Astrocyte of the cerebellum (primary cell): Measurements from ENCODE around the gene CCNI.

Experiments
- DNase-seq: peaks from one replicate; pipeline ENCODE4 v3.0.0-alpha.2; 2011; ENCODE audit warnings: low read depth
- H3K4me3 ChIP-seq: 2 replicates; pipeline ENCODE4 v1.5.1; 2011; ENCODE audit warnings: mild to moderate bottlenecking, low read depth, low read length, moderate library complexity
- CTCF ChIP-seq: IDR thresholded peaks from 2 replicates; pipeline ENCODE4 v1.5.1; 2012; ENCODE audit warnings: low read length, low read depth, moderate library complexity, mild to moderate bottlenecking; ENCODE audit errors: missing control alignments
- in situ Hi-C: cut with HindIII; loops from 2 replicates; pipeline ENCODE4 v1.10.0; 2017; ENCODE audit warnings: low sequenced_read_pairs

The CCNI gene

GRCh38 chr4:77117721-77118120 lies 41.9 kb upstream of the CCNI start:
- no peak for TF ChIP-seq CTCF
- no peak overlapping the region for H3K4me3 ChIP-seq
- in situ Hi-C loops: no loop called here
- DNase-seq: no peak

GRCh38 chr4:77113069-77113468 lies 37.3 kb upstream of the CCNI start:
- in situ Hi-C loops: no loop called here
- no peak for TF ChIP-seq CTCF
- no peak for DNase-seq
- no peak overlapping the region for H3K4me3 ChIP-seq

- DNase-seq: no peak
- TF ChIP-seq CTCF: no peak
- in situ Hi-C loops: no loop called here
- no peak overlapping the region for H3K4me3 ChIP-seq
Measured at GRCh38 chr4:77110730-77111129, 34.9 kb upstream of the CCNI start.

GRCh38 chr4:77104791-77105540 lies 29.2 kb upstream of the CCNI start:
- DNase-seq: peak; percentile 40
- no peak for TF ChIP-seq CTCF
- in situ Hi-C loops: no loop called here
- H3K4me3 ChIP-seq: no peak overlapping the region

GRCh38 chr4:77104388-77104787 lies 28.6 kb upstream of the CCNI start:
- in situ Hi-C loops: no loop called here
- TF ChIP-seq CTCF: no peak

GRCh38 chr4:77100234-77100633 lies 24.4 kb upstream of the CCNI start:
- no peak for DNase-seq
- TF ChIP-seq CTCF: no peak
- in situ Hi-C loops: no loop called here
- H3K4me3 ChIP-seq: no peak overlapping the region

More at GRCh38 chr4:77104388-77104787, 28.6 kb upstream of the CCNI start:
- no peak for DNase-seq
- H3K4me3 ChIP-seq: no peak overlapping the region
